Midbrain (tissue), 1 donor: ENCODE results near the gene C20orf144.
A peak's percentile ranks its signal among the peaks of the same experiment; 100 is the strongest.
"Not testable (repeated sequence)": the region's sequence is repeated elsewhere in the genome, so short reads cannot be mapped to it uniquely, and the experiment has no call there.

Experiments
- DNase-seq: peaks from one replicate; lab custom pipeline; 2025; lab: John Stamatoyannopoulos, UW

Gene C20orf144

GRCh38 chr20:33662172-33662571, at the start of gene C20orf144:
Gene C20orf144 (plus strand): TSS chr20:33662327. CDS start chr20:33662346, 19 bp downstream.
- no peak for DNase-seq

DNA sequence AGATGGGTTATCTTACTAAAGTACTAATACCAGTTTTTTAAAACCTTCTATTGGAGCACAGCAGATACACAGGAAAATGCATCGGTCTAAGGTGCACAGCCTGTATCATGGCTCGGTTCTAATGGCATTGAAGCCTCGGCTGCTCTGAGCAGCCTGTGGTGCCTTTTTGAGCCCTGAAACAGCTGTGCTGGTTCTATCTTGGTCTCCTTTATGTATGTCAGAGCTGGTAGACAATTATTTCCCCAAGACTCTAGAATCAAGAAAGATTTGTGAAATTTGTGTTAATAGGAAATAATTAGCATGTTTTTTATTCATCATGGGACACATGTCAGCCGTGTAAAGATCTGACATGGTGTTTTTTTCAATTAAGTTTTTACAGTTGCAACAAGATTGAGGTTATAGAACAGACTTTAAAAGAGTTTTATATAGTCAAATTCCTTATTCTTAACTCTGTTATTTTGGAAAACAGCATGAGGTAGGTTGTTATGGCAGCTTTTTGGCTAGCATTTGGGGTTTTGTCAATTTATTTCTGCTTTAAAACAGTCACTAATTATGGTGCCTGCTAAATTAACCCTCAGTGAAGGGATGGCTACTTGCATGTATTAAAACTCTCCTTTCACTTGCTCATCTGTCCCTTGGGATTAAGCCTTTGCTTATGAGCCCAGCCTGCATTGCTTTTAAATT, 40.3 kb upstream of the C20orf144 start:
- DNase-seq = no peak

DNA sequence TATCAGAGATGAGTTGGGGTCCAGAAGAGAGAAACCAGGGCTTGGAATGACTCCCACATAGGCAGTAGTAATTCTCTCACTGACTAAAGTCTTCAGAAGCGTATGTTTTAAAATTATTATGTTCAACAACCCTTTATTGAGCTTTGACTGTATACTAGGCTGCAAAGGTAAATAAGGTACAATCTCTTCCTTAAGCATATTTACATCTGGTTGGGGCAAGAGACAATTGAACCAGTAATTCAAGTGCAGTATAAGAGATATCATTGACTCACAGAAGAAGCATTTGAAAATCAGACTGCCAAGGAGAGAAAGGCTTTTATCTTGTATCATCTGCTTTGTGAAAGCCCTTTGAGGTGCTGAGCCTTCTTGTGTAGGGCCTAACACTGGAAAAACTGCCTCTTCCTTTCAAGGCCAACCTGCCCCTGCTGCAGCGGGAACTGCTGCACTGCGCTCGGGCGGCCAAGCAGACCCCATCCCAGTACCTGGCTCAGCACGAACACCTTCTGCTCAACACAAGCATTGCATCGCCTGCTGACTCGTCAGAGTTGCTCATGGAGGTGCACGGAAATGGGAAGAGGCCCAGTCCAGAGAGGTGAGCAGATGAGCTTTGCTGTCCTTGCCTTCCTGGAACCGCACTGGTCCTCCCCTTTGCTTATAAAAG, 39.3 kb upstream of the C20orf144 start:
- DNase-seq = no peak

DNA sequence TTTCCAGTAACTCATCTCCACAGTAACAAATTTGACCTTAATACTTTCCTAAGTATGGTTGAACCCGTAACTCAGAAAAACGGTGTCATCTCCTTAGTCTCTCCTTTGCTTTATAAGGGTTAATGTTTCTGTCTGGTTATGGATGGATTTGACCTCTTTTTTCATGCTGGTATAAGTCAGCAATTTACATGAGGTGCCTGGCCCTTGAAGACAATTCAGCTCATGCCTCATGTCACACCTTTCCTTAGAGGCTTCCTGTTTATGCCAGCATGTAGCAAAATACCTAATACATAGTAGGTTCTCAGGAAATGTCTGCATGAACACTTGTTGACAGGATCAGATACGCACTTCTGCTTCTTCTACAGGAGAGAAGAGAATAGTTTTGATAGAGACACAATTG, 37.7 kb upstream of the C20orf144 start:
- no peak for DNase-seq

DNA sequence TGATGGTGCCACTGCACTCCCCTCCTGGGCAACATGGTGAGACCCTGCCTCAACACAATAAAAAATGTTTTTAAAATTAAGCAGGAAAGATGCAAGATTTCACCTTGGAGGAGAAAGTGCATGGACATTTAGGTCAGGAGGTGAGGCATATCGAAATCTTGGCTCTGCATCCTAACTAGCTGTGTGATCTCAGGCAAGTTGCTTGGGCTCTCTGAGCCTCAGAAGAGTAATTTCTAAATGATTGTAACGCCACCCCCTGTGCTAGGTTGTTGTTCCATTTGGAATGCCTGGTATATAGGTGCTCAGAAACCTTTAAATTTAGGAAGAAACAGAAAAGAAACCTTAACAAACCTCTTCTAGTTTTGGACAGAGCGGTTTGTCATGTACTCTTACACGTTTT, 35.9 kb upstream of the C20orf144 start:
- DNase-seq = no peak

GRCh38 chr20:33627577-33628216, 34.4 kb upstream of the C20orf144 start:
- DNase-seq = no peak

DNA sequence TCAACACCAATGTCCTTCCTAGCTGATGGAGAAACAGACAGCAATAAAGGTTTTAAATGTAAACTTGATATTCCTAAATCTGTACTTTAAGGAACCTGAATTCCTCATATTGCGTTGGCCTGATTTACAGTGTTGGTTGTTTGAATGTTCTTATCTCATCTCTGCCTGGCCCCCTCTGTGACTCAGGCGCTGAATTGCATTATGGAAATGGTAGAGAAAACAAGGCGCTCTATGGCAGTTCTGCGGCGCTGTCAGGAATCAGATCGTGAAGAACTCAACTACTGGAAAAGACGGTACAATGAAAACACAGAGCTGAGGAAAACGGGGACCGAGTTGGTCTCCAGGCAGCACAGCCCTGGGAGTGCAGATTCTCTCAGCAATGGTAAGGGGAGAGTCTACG, 32.6 kb upstream of the C20orf144 start:
- no peak for DNase-seq

DNA sequence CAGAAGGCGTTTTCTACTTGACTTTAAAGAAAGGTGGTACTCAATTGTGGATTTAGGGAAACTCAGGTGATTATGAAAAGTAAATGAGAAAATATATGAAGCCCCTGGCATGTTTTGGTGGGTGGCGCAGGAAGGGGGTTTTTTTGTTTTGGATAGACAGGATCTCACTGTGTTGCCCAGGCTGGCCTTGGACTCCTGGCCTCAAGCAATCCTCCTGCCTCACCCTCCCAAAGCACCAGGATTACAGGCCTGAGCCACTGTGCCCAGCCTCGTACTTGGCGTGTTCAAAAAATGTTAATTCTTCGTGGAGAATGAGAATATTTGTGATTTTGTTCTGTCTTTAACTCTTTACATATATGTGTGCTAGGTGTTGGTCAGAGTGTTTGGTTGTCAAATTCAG, 32.1 kb upstream of the C20orf144 start:
- no peak for DNase-seq

DNA sequence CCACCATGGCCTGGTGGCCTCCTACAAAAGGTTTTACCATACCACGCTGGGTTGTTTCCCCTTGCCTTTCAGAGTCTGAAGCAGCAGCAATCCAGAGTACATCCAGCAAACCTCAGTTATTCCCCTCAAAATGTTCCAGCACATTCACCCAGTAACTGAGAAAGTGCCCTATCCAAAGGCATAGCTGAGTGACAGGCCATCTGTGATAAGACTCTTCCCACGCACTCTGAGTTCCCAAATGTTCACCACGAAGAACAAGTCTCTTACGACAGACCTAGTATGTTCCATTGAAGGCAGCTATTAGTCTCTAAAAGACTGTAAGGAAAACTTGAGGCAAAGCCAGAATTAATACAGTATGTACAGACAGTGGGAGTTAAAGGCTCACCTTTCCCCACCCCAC, 31.6 kb upstream of the C20orf144 start:
- no peak for DNase-seq

- DNase-seq = not testable (repeated sequence)
These were observed 30.2 kb upstream of the C20orf144 start for GRCh38 chr20:33631910-33632309.

DNA sequence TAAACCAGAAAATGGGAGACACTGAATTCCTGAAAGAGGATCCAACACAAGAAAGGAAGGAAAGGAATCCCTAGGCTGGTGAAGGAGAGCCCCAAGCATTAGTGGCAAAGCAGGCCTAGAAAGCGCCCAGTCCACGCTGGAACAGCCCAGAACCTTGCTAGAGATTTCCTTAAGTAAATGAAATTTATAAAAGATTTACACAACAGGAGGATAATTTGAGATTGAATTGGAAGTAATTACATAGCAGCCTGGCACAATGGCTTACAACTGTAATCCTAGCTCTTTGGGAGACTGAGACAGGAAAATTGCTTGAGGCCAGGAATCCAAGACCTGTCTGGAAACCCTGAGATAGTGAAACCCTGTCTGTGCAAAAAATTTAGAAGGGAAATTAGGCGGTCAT, 26.8 kb upstream of the C20orf144 start:
- no peak for DNase-seq

DNA sequence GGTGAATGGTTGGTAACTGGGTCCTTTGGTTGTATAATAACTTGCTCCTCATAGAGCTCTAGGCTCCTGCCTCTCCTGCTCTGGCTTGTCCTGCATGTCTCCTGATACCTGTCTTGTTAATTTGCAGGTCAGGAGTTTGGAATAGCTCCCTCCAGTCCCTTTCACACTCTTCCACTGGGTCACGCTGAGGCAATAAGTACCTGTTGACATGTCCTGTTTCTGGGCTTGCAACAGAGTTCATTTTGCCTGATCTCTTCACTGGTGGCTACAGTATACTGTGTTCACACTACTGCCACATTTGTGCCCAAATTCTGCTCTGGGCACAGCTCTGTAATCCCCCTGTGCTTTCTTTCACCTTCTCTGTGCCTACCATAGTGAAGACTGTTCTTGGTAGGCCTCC, 25.4 kb upstream of the C20orf144 start:
- DNase-seq = no peak

DNA sequence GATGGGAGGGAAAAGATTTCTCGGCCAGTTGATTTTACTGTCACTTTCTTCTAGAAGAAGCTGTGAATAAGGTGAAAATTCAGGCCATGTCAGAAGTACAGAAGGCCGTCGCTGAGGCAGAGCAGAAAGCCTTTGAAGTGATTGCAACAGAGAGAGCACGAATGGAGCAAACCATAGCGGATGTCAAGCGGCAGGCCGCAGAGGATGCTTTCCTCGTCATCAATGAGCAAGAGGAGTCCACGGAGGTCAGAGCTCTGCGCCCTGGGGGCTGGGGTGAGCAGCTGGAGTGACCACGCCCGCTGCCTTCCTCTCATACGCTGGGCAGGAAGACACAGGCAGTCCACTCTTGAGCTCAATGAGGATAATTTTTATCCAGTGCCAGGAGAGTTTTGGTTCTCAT, 21.8 kb upstream of the C20orf144 start:
- DNase-seq = no peak

GRCh38 chr20:33644313-33645071, 17.6 kb upstream of the C20orf144 start:
- no peak for DNase-seq

- no peak for DNase-seq
These were observed 17.1 kb upstream of the C20orf144 start for GRCh38 chr20:33645072-33645358.

DNA sequence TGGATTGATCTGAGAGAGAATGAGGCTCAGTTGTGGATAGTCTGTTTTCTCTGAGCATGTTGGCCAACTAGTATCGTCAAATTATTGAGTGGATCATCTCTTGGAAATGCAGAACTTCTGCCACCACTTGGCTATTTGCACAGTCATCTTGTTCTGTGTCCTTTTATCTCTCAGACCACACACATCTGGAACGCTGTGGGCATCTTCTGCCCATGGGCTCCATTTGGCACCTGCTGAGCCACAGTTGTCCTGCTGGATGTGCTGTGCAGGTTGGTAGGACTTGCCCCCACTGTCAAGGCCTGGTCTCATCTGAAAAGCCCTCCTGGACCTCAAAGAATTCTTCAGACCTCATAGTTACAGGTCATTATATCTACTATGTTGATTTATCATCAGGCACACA, 16.7 kb upstream of the C20orf144 start:
- no peak for DNase-seq

DNA sequence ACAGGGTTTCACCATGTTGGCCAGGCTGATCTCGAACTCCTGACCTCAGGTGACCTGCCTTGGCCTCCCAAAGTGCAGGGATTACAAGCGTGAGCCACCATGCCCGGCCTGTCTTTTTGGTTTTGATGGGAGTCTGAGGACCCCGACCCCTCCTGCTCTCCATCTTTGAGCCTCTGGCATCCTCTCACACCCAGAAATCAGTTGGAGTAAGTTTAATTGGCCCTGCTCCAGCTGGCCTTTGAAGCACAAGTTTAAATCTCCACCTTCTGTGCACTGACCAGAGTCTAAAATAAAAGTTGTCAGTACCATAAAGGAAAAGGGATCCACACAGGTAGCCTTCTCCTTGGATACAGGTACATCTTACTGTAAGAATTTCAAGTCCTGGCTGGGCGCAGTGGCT, 15.9 kb upstream of the C20orf144 start:
- no peak for DNase-seq

DNA sequence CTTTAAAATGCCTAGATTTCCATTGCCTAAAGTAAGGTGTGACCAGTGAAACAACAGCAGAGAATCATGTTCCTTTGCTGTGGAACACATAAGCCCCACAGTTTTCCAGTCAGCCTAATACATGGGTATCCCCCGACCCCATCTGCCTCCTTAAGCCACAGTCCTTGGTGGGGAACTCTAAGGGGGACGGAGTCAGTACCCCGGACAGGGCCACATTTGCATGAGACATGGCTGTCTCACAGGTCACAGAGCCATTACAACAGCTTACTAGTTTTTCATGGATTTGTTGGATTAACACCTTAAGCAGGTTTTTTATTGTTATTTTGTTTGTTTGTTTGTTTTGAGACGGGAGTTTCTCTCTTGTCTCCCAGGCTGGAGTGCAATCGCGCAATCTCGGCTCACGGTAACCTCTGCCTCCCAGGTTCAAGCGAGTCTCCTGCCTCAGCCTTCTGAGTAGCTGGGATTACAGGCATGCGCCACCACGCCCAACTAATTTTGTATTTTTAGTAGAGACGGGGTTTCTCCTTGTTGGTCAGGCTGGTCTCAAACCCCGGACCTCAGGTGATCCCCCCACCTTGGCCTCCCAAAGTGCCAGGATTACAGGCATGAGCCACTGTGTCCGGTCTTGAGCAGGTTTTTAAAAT, 15.0 kb upstream of the C20orf144 start:
- DNase-seq = not testable (repeated sequence)

DNA sequence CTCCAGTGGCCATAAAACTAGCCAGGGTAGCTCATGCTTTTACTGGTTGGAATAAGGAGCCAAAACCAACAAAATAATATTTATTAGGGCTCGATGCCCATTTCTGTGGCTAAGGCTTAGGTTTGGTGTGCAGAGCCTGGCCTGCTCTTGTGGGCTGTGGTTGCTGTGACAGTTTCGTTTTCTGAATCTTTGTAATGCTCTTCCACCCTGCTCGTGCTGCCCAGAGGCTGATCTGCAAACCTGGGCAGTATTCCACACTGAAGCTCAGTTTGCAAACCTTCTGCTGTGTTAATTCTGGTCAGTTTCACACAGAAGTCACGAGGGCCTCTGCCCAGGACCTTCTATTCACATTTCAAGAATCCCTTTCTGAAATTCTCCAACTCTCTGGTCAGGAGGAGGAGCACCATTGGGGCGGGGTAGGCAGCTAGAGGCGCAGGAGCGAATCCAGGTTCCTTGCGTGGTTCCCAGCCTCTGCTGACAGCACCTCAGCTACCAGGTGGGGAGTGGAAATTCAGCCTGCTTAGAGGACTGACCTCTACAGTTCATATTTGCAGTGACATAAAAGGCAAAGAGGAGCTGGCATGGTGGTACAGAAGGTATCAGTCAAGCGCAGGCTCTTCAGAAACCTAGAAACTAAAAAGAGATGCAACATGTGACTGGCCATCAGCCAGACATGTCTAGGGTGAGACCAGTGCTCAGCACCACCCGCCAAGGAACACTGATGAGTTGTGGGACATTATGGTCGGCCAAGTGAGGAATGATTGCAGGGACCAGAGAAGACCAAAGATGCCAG, 14.3 kb upstream of the C20orf144 start:
- DNase-seq = no peak

- no peak for DNase-seq
These were observed 13.6 kb upstream of the C20orf144 start for GRCh38 chr20:33648396-33649004.

- DNase-seq = peak; percentile 47
These were observed 12.9 kb upstream of the C20orf144 start for GRCh38 chr20:33649201-33649681.
